Activated naive CD4-positive, alpha-beta T cell treated with anti-CD3 and anti-CD28 coated beads, Interleukin-2, amount 50 U/mL, for 24 hours (primary cell): ENCODE results near the gene CSAD.

ENCODE experiments used
- H3K27ac Mint-ChIP-seq: one replicate; pipeline ENCODE4 v1.8.0; 2021; ENCODE audit warnings: mild to moderate bottlenecking, mixed read lengths
- H3K27me3 Mint-ChIP-seq: one replicate; pipeline ENCODE4 v1.8.0; 2021; ENCODE audit warnings: mixed read lengths
- H3K36me3 Mint-ChIP-seq: one replicate; pipeline ENCODE4 v1.8.0; 2021; ENCODE audit warnings: mixed read lengths
- H3K4me1 Mint-ChIP-seq: one replicate; pipeline ENCODE4 v1.8.0; 2021; ENCODE audit warnings: mixed read lengths
- H3K4me3 Mint-ChIP-seq: one replicate; pipeline ENCODE4 v1.8.0; 2021; ENCODE audit warnings: mild to moderate bottlenecking, mixed read lengths
- H3K9me3 Mint-ChIP-seq: one replicate; pipeline ENCODE4 v1.8.0; 2021; ENCODE audit warnings: mixed read lengths

The CSAD gene, protein sequence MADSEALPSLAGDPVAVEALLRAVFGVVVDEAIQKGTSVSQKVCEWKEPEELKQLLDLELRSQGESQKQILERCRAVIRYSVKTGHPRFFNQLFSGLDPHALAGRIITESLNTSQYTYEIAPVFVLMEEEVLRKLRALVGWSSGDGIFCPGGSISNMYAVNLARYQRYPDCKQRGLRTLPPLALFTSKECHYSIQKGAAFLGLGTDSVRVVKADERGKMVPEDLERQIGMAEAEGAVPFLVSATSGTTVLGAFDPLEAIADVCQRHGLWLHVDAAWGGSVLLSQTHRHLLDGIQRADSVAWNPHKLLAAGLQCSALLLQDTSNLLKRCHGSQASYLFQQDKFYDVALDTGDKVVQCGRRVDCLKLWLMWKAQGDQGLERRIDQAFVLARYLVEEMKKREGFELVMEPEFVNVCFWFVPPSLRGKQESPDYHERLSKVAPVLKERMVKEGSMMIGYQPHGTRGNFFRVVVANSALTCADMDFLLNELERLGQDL

GRCh38 chr12:53180220-53180930, at the start of gene CSAD, which contains the start of gene ZNF740:
CSAD (minus strand) TSS chr12:53180925; CDS start chr12:53173470, 7,455 bp downstream.
ZNF740 (plus strand) TSS chr12:53180722; CDS start chr12:53181984, 1,262 bp downstream.
- peaks cover 14% of the 10 kb centered on the region for H3K36me3 Mint-ChIP-seq
- H3K27ac Mint-ChIP-seq, result peak within 1 kb of the TSS; percentile 98
- no peaks in the 10 kb centered on the region for H3K27me3 Mint-ChIP-seq
- H3K4me3 Mint-ChIP-seq, result peak within 1 kb of the TSS; percentile 99
- no peaks in the 10 kb centered on the region for H3K9me3 Mint-ChIP-seq
- peaks cover 55% of the 10 kb centered on the region for H3K4me1 Mint-ChIP-seq

- no peak overlapping the region for H3K27ac Mint-ChIP-seq
- H3K9me3 Mint-ChIP-seq, result no peaks in the 10 kb centered on the region
- peaks cover 62% of the 10 kb centered on the region for H3K4me1 Mint-ChIP-seq
- H3K36me3 Mint-ChIP-seq, result no peaks in the 10 kb centered on the region
- H3K27me3 Mint-ChIP-seq, result no peaks in the 10 kb centered on the region
- peak overlapping the region; percentile 58 for H3K4me3 Mint-ChIP-seq
These were observed 49.6 kb upstream of the CSAD start for GRCh38 chr12:53230108-53230845.

- Mint-ChIP-seq H3K4me3 (no peak overlapping the region), H3K27me3 (no peaks in the 10 kb centered on the region), H3K27ac (peak overlapping the region; percentile 69), H3K36me3 (no peaks in the 10 kb centered on the region), H3K9me3 (no peaks in the 10 kb centered on the region), H3K4me1 (peaks cover 68% of the 10 kb centered on the region)
These were observed 48.7 kb upstream of the CSAD start for GRCh38 chr12:53229454-53229853.

GRCh38 chr12:53227836-53228235, 47.1 kb upstream of the CSAD start:
- no peak overlapping the region for H3K4me3 Mint-ChIP-seq
- H3K4me1 Mint-ChIP-seq, result peaks cover 72% of the 10 kb centered on the region
- no peak overlapping the region for H3K27ac Mint-ChIP-seq
- no peaks in the 10 kb centered on the region for H3K9me3 Mint-ChIP-seq
- H3K36me3 Mint-ChIP-seq, result no peaks in the 10 kb centered on the region
- no peaks in the 10 kb centered on the region for H3K27me3 Mint-ChIP-seq

DNA sequence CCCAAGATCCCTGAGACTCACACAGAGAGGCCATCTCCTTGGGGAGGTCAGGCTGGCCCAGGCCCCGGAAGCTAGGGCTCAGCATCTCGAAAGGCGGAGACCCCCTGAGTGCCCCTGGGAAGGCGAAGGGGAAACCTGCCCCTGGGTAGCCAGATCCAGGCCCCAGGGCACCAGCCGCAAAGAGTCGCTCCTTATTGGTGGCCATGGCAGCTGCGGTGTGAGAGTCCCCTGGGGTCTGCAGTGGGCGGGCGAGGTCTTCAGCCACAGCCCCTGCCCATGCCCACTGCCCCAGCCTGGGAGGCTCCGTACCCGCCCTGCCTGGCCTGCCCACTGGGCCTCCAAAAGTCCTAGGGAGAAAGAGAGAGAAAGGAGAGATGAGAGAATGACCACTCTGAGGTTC, 46.6 kb upstream of the CSAD start:
- H3K27ac Mint-ChIP-seq, result no peak overlapping the region
- no peaks in the 10 kb centered on the region for H3K27me3 Mint-ChIP-seq
- no peaks in the 10 kb centered on the region for H3K9me3 Mint-ChIP-seq
- H3K4me1 Mint-ChIP-seq, result peaks cover 72% of the 10 kb centered on the region
- no peak overlapping the region for H3K4me3 Mint-ChIP-seq
- no peaks in the 10 kb centered on the region for H3K36me3 Mint-ChIP-seq

DNA sequence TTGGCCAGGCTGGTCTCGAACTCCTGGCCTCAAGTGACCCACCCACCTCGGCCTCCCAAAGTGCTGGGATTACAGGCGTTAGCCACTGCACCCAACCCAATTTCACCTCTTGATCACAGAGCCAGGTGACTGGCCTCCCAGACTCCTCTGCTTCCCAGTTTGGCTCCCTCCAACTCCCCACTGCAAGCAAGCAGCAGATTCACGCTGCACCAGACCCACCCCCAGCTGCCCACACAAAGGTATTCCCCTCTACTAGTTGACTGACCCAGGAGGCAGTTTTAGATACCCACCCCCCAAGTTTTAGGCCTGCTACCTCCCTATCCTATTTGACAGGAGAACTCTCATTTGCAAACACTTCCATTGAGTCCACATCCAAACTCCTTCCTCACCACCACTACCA, 46.1 kb upstream of the CSAD start:
- Mint-ChIP-seq H3K36me3 (no peaks in the 10 kb centered on the region), H3K9me3 (no peaks in the 10 kb centered on the region), H3K4me1 (peaks cover 75% of the 10 kb centered on the region), H3K4me3 (no peak overlapping the region), H3K27me3 (no peaks in the 10 kb centered on the region), H3K27ac (no peak overlapping the region)

- H3K27ac Mint-ChIP-seq, result peak overlapping the region; percentile 60
- H3K9me3 Mint-ChIP-seq, result no peaks in the 10 kb centered on the region
- H3K4me1 Mint-ChIP-seq, result peaks cover 71% of the 10 kb centered on the region
- no peaks in the 10 kb centered on the region for H3K27me3 Mint-ChIP-seq
- H3K4me3 Mint-ChIP-seq, result no peak overlapping the region
- no peaks in the 10 kb centered on the region for H3K36me3 Mint-ChIP-seq
These were observed 45.1 kb upstream of the CSAD start for GRCh38 chr12:53225635-53226424.

DNA sequence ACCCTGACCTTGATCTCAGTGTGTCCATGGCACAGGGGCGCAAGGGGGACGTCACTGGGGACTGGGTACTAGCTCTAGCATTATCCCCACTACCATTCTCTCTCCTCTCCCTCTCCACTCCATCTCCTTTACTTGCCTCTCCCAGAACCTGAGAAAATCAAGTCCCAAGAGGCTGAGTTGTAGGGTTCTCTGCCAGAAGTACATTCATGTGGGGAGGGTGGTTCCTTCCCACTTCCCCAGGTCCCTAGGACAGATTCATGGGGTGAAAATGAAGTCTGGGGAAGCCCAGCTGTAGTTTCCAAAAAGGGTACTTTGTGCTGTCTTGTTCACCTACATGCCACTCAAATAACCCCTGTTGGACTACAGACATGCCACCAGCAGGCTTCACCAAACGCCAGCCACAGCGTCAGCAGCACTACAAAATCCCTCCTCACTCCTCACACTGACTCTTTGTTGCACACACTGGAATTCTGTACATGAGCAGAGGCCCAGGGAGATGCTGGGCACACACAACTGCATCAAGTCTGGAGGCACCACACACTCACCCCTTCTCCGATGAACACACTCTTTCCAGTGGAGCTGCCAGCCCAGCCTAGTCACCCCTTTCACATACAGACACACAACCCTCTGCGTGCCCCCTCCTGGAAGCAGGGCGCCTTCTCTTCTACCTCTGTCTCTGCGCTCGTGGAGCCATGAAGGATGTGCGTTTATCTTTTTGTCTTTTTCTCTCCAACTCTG, 44.3 kb upstream of the CSAD start:
- H3K27ac Mint-ChIP-seq, result peak overlapping the region; percentile 71
- H3K4me3 Mint-ChIP-seq, result peak overlapping the region; percentile 3
- H3K4me1 Mint-ChIP-seq, result peaks cover 68% of the 10 kb centered on the region
- no peaks in the 10 kb centered on the region for H3K27me3 Mint-ChIP-seq
- H3K36me3 Mint-ChIP-seq, result no peaks in the 10 kb centered on the region
- no peaks in the 10 kb centered on the region for H3K9me3 Mint-ChIP-seq

DNA sequence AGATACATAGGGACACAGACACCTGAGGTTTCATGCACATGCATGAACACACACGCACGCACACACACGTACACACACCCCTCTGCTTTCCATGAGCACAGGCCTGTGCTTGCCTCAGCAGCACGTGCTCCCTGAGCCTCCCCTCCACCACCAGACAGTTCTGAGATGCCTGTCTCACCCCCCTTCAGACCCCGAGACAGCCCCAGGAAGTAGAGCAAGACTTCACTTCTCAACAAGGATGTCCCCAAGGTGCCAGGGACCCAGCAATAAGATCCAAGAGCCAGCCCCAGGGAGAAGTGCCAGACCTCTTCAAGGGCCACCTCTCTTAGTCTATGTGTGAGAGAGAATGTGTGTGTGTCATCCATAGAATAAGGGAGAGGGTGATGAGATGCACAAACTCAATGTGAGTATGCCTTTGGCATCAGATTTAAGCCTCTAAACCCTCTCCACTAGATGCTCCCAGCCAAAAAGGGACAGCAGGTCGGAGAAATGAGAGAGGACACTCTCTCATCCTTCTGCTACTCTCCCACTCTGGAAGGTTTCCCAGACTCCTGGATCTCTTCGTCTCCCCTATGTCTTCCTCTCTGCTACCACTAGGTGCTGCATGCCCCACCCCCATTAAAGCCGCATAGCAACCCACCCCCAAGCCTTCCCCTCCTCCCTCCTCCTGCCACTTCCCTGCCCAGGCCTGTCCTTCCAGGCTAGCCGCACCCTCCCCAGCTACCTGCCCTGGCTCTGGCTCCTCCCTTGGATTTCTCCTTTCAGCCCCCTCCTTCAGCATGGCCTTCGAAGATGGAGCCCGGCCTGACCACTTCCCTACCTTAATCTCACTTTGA, 43.6 kb upstream of the CSAD start:
- H3K27me3 Mint-ChIP-seq, result no peaks in the 10 kb centered on the region
- H3K4me3 Mint-ChIP-seq, result peak overlapping the region; percentile 53
- no peaks in the 10 kb centered on the region for H3K36me3 Mint-ChIP-seq
- H3K9me3 Mint-ChIP-seq, result no peaks in the 10 kb centered on the region
- H3K4me1 Mint-ChIP-seq, result peaks cover 65% of the 10 kb centered on the region
- H3K27ac Mint-ChIP-seq, result peak overlapping the region; percentile 71

GRCh38 chr12:53223389-53224060, 42.8 kb upstream of the CSAD start:
- H3K9me3 Mint-ChIP-seq, result no peaks in the 10 kb centered on the region
- peak overlapping the region; percentile 14 for H3K27ac Mint-ChIP-seq
- no peaks in the 10 kb centered on the region for H3K36me3 Mint-ChIP-seq

GRCh38 chr12:53222806-53223261, 42.1 kb upstream of the CSAD start:
- Mint-ChIP-seq H3K4me3 (peak overlapping the region; percentile 68), H3K4me1 (peaks cover 72% of the 10 kb centered on the region), H3K9me3 (no peaks in the 10 kb centered on the region)

More at GRCh38 chr12:53223389-53224060, 42.8 kb upstream of the CSAD start:
- Mint-ChIP-seq H3K4me3 (peak overlapping the region; percentile 53), H3K27me3 (no peaks in the 10 kb centered on the region), H3K4me1 (peaks cover 69% of the 10 kb centered on the region)

DNA sequence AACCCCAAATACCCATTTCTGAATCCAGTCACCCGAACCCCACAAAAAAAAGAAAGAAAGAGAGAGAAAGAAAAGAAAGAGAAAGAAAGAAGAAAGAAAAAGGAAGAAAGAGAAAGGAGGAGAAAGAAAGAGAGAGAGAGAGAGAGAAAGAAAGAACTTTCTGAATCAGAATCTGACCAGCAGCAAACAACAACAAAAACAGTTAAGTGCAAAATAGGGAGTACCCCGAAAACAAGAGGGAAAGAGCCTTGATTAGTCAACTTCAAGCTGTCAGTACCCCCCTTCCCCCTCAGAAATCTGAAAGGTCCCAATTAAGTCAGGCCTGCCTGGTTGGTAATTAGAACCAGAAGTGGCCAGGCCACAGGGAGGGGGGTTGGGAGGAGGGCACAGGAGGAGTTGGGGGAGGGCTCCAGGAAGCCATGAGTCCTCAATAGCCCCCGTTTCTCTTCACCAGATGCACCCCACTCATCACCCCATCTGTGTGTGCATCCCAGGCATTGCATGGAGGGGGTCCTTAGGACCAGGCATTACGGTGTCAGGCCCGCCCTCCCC, 41.5 kb upstream of the CSAD start:
- Mint-ChIP-seq H3K9me3 (no peaks in the 10 kb centered on the region), H3K27ac (peak overlapping the region; percentile 79), H3K36me3 (no peaks in the 10 kb centered on the region), H3K4me1 (peaks cover 77% of the 10 kb centered on the region), H3K27me3 (no peaks in the 10 kb centered on the region), H3K4me3 (peak overlapping the region; percentile 79)

More at GRCh38 chr12:53222806-53223261, 42.1 kb upstream of the CSAD start:
- Mint-ChIP-seq H3K27ac (peak overlapping the region; percentile 41), H3K27me3 (no peaks in the 10 kb centered on the region), H3K36me3 (no peaks in the 10 kb centered on the region)
